ENCODE measurements around the gene AUTS2. TPM values are rescaled to one million over a fixed set of nuclear protein-coding genes. Genes with fewer than 3 reads are reported as not detected.

The AUTS2 gene
- total and polyA plus RNA-seq, 2 of the 8 experiments (the other 6 are each of a cell fraction or from before 2014, with no cell fraction given) = 25.9 to 101 TPM

GRCh38 chr7:69657985-69658384 is 59.7 kb downstream of the AUTS2 start:
- Histone ChIP-seq H2BK15ac (ENCODE audit: low read length) (no peak overlapping the region), H2AK5ac (ENCODE audit: low read depth, low read length) (no peak overlapping the region), H3K4me1 (replicated peaks in 1 of 4; ENCODE audit: control insufficient read depth in 3 of 4, insufficient read depth in 4 of 4, low read length in 3 of 4) (peaks cover 9 to 19% (median 12%) of the 10 kb centered on the region in 4 experiments; a peak in 6 of 7 replicates), H2BK120ac (replicated peaks; ENCODE audit: low read depth, low read length) (no peak overlapping the region), H2BK5ac (ENCODE audit: low read depth, low read length) (no peak overlapping the region), H4K91ac (replicated peaks; ENCODE audit: insufficient read length, low read length) (no peak overlapping the region), H3K56ac (replicated peaks; ENCODE audit: insufficient read length, low read depth, low read length) (no peak overlapping the region), H3K79me2 (ENCODE audit: control insufficient read depth in 1 of 2, insufficient read depth in 2 of 2, low read length in 2 of 2) (no peaks in the 10 kb centered on the region), H3K14ac (ENCODE audit: insufficient read length) (no peak overlapping the region), H3K9ac (replicated peaks in 1 of 4; ENCODE audit: extremely low read depth in 1 of 4, low read depth in 3 of 4, low read length in 3 of 4) (no peak overlapping the region), H4K8ac (ENCODE audit: extremely low read depth, insufficient read depth, low read length) (no peak overlapping the region), H3K27ac (ENCODE audit: low read depth, low read length) (no peak overlapping the region), H3K27me3 (replicated peaks in 1 of 4; ENCODE audit: control insufficient read depth in 3 of 4, extremely low read depth in 1 of 4, insufficient read depth in 3 of 4, low read length in 3 of 4) (no peaks in the 10 kb centered on the region), H2AFZ (ENCODE audit: low read length) (no peak overlapping the region), H3K4ac (replicated peaks; ENCODE audit: insufficient read length, low read depth, low read length) (no peak overlapping the region), H3K79me1 (ENCODE audit: low read depth, low read length) (no peaks in the 10 kb centered on the region; the same call in 1 of the 2 replicates), H3K18ac (ENCODE audit: extremely low read depth, low read length) (no peak overlapping the region), H3K23ac (ENCODE audit: insufficient read length) (no peak overlapping the region), H3K23me2 (ENCODE audit: low read depth, low read length) (no peaks in the 10 kb centered on the region), H2BK20ac (ENCODE audit: low read length) (no peak overlapping the region), H3K4me2 (ENCODE audit: insufficient read depth in 1 of 2, low read depth in 2 of 2, low read length in 2 of 2) (no peak overlapping the region), H3K36me3 (ENCODE audit: control insufficient read depth in 2 of 4, insufficient read depth in 4 of 4, low read length in 3 of 4) (no peaks in the 10 kb centered on the region), H3K4me3 (ENCODE audit: extremely low read depth in 1 of 4, insufficient read depth in 2 of 4, low read depth in 3 of 4, low read length in 4 of 4) (no peak overlapping the region), H3K9me3 (ENCODE audit: insufficient read depth in 2 of 2, low read depth in 1 of 2, low read length in 1 of 2) (no peaks in the 10 kb centered on the region), H2BK12ac (ENCODE audit: low read depth, low read length) (no peak overlapping the region), H4K20me1 (replicated peaks in 1 of 2; ENCODE audit: control insufficient read depth in 1 of 2, insufficient read depth in 2 of 2, low read length in 2 of 2) (no peaks in the 10 kb centered on the region), H4K5ac (ENCODE audit: insufficient read length, low read depth, low read length) (no peak overlapping the region)
- TF ChIP-seq RAD21 (IDR thresholded peaks at IDR 0.05 in 1 of 2, conservative IDR thresholded peaks at IDR 0.05 in 1 of 2; ENCODE audit: low read depth in 2 of 2, low read length in 2 of 2) = no peak
- TF ChIP-seq POU5F1 (IDR thresholded peaks at IDR 0.05; ENCODE audit: low read depth, low read length) = no peak
- TF ChIP-seq EGR1 (IDR thresholded peaks at IDR 0.05; ENCODE audit: borderline replicate concordance, low read depth, low read length) = no peak
- no peak for TF ChIP-seq TAF1 (IDR thresholded peaks at IDR 0.05; ENCODE audit: low read depth, low read length)
- no peak for TF ChIP-seq EZH2 (IDR thresholded peaks at IDR 0.05; ENCODE audit: low read depth, low read length, severe bottlenecking)
- no peak for TF ChIP-seq SP4 (IDR thresholded peaks at IDR 0.05; ENCODE audit: low read length)
- TF ChIP-seq JUND (IDR thresholded peaks at IDR 0.05; ENCODE audit: low read length) = no peak
- no peak for TF ChIP-seq SP2 (IDR thresholded peaks at IDR 0.05; ENCODE audit: low read length)
- no peak for TF ChIP-seq RFX5 (IDR thresholded peaks at IDR 0.05; ENCODE audit: borderline replicate concordance, low read depth, low read length)
- TF ChIP-seq CHD1 (IDR thresholded peaks at IDR 0.05; ENCODE audit: low read depth, low read length) = no peak
- TF ChIP-seq RBBP5 (IDR thresholded peaks at IDR 0.05; ENCODE audit: borderline replicate concordance, low read depth, low read length) = no peak
- DNase-seq (ENCODE audit: low read depth in 1 of 2, low spot score in 2 of 2) (no peak), FAIRE-seq (no peak)
- ChIA-PET CTCF (ENCODE audit: partially characterized antibody) (no interaction called here), POLR2A (ENCODE audit: partially characterized antibody) (no interaction called here)
- WGBS, 2 experiments (ENCODE audit: extremely low coverage in 1 of 2, insufficient coverage in 1 of 2, insufficient read length in 1 of 2, insufficient replicate concordance in 2 of 2, low coverage in 1 of 2, low lambda C conversion rate in 2 of 2, missing lambda C conversion rate in 1 of 2) = 92% methylated on average over 3 of the region's 3 CpGs; no CpG with 5 or more reads in 1 of the 2 experiments
